Erythroblast (primary cell): ENCODE results near the gene TPP1.

Experiments used
- GATA1 ChIP-seq: IDR thresholded peaks from 2 replicates; pipeline ENCODE4 v1.6.1; 2011; ENCODE audit warnings: low read depth, mild to moderate bottlenecking, control low read depth, low read length, moderate library complexity
- POLR2A ChIP-seq: IDR thresholded peaks from 2 replicates; pipeline ENCODE4 v1.6.1; 2011; ENCODE audit warnings: mild to moderate bottlenecking, low read length

DNA sequence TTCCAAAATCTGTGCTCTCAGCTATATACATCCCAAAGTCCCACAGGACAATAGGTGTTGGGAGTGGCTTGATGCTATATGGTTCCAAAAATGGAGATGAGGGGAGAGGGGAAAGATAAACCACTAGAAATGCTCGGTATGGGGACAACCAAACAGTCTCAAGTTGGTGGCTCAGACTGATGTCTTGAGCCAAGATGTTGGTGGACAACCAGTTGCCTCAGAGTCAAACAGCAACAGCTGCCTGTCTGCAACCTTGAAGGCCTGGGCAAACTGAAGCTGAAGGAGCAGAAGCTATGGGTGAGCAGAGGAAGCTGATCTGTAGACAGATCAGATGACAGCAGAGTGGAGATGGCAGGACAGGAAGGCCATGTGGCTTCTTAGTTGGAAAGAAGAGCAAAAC lies 19.8 kb downstream of the TPP1 start:
- TF ChIP-seq POLR2A (no peak), GATA1 (no peak)
